Measurements from ENCODE around the gene SAFB.
A peak's percentile ranks its signal among the peaks of the same experiment; 100 is the strongest.

SAFB gene

GRCh38 chr19:5587661-5588060 is 35.2 kb upstream of the SAFB start:
- no peaks in the 10 kb centered on the region for H3K27me3 ChIP-seq (ENCODE audit: control insufficient read depth in 1 of 2, insufficient read depth in 2 of 2, low read length in 2 of 2)
- no peaks in the 10 kb centered on the region for H3K9me3 ChIP-seq (ENCODE audit: control insufficient read depth in 1 of 2, low read length in 2 of 2)
- no peak overlapping the region for H3K27ac ChIP-seq (ENCODE audit: low read depth, low read length)
- H3K9ac ChIP-seq (ENCODE audit: low read depth in 1 of 2, low read length in 2 of 2), result no peak overlapping the region
- H3K36me3 ChIP-seq (ENCODE audit: control insufficient read depth in 1 of 2, insufficient read depth in 2 of 2, low read length in 2 of 2), result peaks cover 53 to 74% of the 10 kb centered on the region in 2 donors
- H3K4me3 ChIP-seq (ENCODE audit: low read depth in 1 of 2, low read length in 2 of 2), result no peak overlapping the region
- H3K4me1 ChIP-seq (ENCODE audit: control insufficient read depth in 1 of 2, insufficient read depth in 2 of 2, low read length in 2 of 2), result no peaks in the 10 kb centered on the region

GRCh38 chr19:5588441-5588840 is 34.4 kb upstream of the SAFB start:
- no peak overlapping the region for H3K4me3 ChIP-seq (ENCODE audit: low read depth in 1 of 2, low read length in 2 of 2)
- no peaks in the 10 kb centered on the region for H3K9me3 ChIP-seq (ENCODE audit: control insufficient read depth in 1 of 2, low read length in 2 of 2)
- H3K27ac ChIP-seq (ENCODE audit: low read depth, low read length), result no peak overlapping the region
- H3K27me3 ChIP-seq (ENCODE audit: control insufficient read depth in 1 of 2, insufficient read depth in 2 of 2, low read length in 2 of 2), result no peaks in the 10 kb centered on the region
- peaks cover 61 to 82% of the 10 kb centered on the region in 2 donors for H3K36me3 ChIP-seq (ENCODE audit: control insufficient read depth in 1 of 2, insufficient read depth in 2 of 2, low read length in 2 of 2)
- H3K9ac ChIP-seq (ENCODE audit: low read depth in 1 of 2, low read length in 2 of 2), result no peak overlapping the region
- no peaks in the 10 kb centered on the region for H3K4me1 ChIP-seq (ENCODE audit: control insufficient read depth in 1 of 2, insufficient read depth in 2 of 2, low read length in 2 of 2)

GRCh38 chr19:5588906-5589676 is 33.8 kb upstream of the SAFB start:
- H3K9me3 ChIP-seq (ENCODE audit: control insufficient read depth in 1 of 2, low read length in 2 of 2), result no peaks in the 10 kb centered on the region
- no peaks in the 10 kb centered on the region for H3K27me3 ChIP-seq (ENCODE audit: control insufficient read depth in 1 of 2, insufficient read depth in 2 of 2, low read length in 2 of 2)
- H3K4me3 ChIP-seq (ENCODE audit: low read depth in 1 of 2, low read length in 2 of 2), result no peak overlapping the region
- H3K27ac ChIP-seq (ENCODE audit: low read depth, low read length), result no peak overlapping the region
- H3K4me1 ChIP-seq (ENCODE audit: control insufficient read depth in 1 of 2, insufficient read depth in 2 of 2, low read length in 2 of 2), result peaks cover 0 to 1% of the 10 kb centered on the region in 2 donors
- peaks cover 68 to 86% of the 10 kb centered on the region in 2 donors for H3K36me3 ChIP-seq (ENCODE audit: control insufficient read depth in 1 of 2, insufficient read depth in 2 of 2, low read length in 2 of 2)
- no peak overlapping the region for H3K9ac ChIP-seq (ENCODE audit: low read depth in 1 of 2, low read length in 2 of 2)

- H3K27me3 ChIP-seq (ENCODE audit: control insufficient read depth in 1 of 2, insufficient read depth in 2 of 2, low read length in 2 of 2), result no peaks in the 10 kb centered on the region
- no peak overlapping the region for H3K4me3 ChIP-seq (ENCODE audit: low read depth in 1 of 2, low read length in 2 of 2)
- peaks cover 0 to 12% of the 10 kb centered on the region in 2 donors for H3K4me1 ChIP-seq (ENCODE audit: control insufficient read depth in 1 of 2, insufficient read depth in 2 of 2, low read length in 2 of 2)
- H3K9ac ChIP-seq (ENCODE audit: low read depth in 1 of 2, low read length in 2 of 2), result no peak overlapping the region
- no peaks in the 10 kb centered on the region for H3K9me3 ChIP-seq (ENCODE audit: control insufficient read depth in 1 of 2, low read length in 2 of 2)
- H3K36me3 ChIP-seq (ENCODE audit: control insufficient read depth in 1 of 2, insufficient read depth in 2 of 2, low read length in 2 of 2), result peaks cover 74 to 91% of the 10 kb centered on the region in 2 donors
- H3K27ac ChIP-seq (ENCODE audit: low read depth, low read length), result no peak overlapping the region
Measured at GRCh38 chr19:5590151-5590864, 32.6 kb upstream of the SAFB start.

- H3K9me3 ChIP-seq (ENCODE audit: control insufficient read depth in 1 of 2, low read length in 2 of 2), result no peaks in the 10 kb centered on the region
Measured at GRCh38 chr19:5590865-5591154, 32.1 kb upstream of the SAFB start.

GRCh38 chr19:5591476-5591875 is 31.4 kb upstream of the SAFB start:
- Histone ChIP-seq H3K4me3 (ENCODE audit: low read depth in 1 of 2, low read length in 2 of 2) (no peak overlapping the region), H3K27me3 (ENCODE audit: control insufficient read depth in 1 of 2, insufficient read depth in 2 of 2, low read length in 2 of 2) (no peaks in the 10 kb centered on the region), H3K9ac (ENCODE audit: low read depth in 1 of 2, low read length in 2 of 2) (no peak overlapping the region), H3K9me3 (ENCODE audit: control insufficient read depth in 1 of 2, low read length in 2 of 2) (no peaks in the 10 kb centered on the region), H3K27ac (ENCODE audit: low read depth, low read length) (no peak overlapping the region), H3K4me1 (ENCODE audit: control insufficient read depth in 1 of 2, insufficient read depth in 2 of 2, low read length in 2 of 2) (peaks cover 0 to 12% of the 10 kb centered on the region in 2 donors), H3K36me3 (ENCODE audit: control insufficient read depth in 1 of 2, insufficient read depth in 2 of 2, low read length in 2 of 2) (peaks cover 78 to 97% of the 10 kb centered on the region in 2 donors)

More at GRCh38 chr19:5590865-5591154, 32.1 kb upstream of the SAFB start:
- Histone ChIP-seq H3K4me3 (ENCODE audit: low read depth in 1 of 2, low read length in 2 of 2) (no peak overlapping the region), H3K4me1 (ENCODE audit: control insufficient read depth in 1 of 2, insufficient read depth in 2 of 2, low read length in 2 of 2) (peaks cover 0 to 12% of the 10 kb centered on the region in 2 donors), H3K27me3 (ENCODE audit: control insufficient read depth in 1 of 2, insufficient read depth in 2 of 2, low read length in 2 of 2) (no peaks in the 10 kb centered on the region), H3K27ac (ENCODE audit: low read depth, low read length) (no peak overlapping the region), H3K9ac (ENCODE audit: low read depth in 1 of 2, low read length in 2 of 2) (no peak overlapping the region), H3K36me3 (ENCODE audit: control insufficient read depth in 1 of 2, insufficient read depth in 2 of 2, low read length in 2 of 2) (peaks cover 78 to 94% of the 10 kb centered on the region in 2 donors)

GRCh38 chr19:5592531-5593342 is 30.1 kb upstream of the SAFB start:
- H3K9me3 ChIP-seq (ENCODE audit: control insufficient read depth in 1 of 2, low read length in 2 of 2), result no peaks in the 10 kb centered on the region
- H3K27ac ChIP-seq (ENCODE audit: low read depth, low read length), result no peak overlapping the region
- no peaks in the 10 kb centered on the region for H3K27me3 ChIP-seq (ENCODE audit: control insufficient read depth in 1 of 2, insufficient read depth in 2 of 2, low read length in 2 of 2)
- no peak overlapping the region for H3K9ac ChIP-seq (ENCODE audit: low read depth in 1 of 2, low read length in 2 of 2)
- H3K4me3 ChIP-seq (ENCODE audit: low read depth in 1 of 2, low read length in 2 of 2), result no peak overlapping the region
- H3K36me3 ChIP-seq (ENCODE audit: control insufficient read depth in 1 of 2, insufficient read depth in 2 of 2, low read length in 2 of 2), result peaks cover 75 to 97% of the 10 kb centered on the region in 2 donors
- H3K4me1 ChIP-seq (ENCODE audit: control insufficient read depth in 1 of 2, insufficient read depth in 2 of 2, low read length in 2 of 2), result peaks cover 0 to 12% of the 10 kb centered on the region in 2 donors

GRCh38 chr19:5593343-5594255 is 29.3 kb upstream of the SAFB start:
- H3K9ac ChIP-seq (ENCODE audit: low read depth in 1 of 2, low read length in 2 of 2), result no peak overlapping the region
- H3K4me3 ChIP-seq (ENCODE audit: low read depth in 1 of 2, low read length in 2 of 2), result no peak overlapping the region
- peaks cover 0 to 12% of the 10 kb centered on the region in 2 donors for H3K4me1 ChIP-seq (ENCODE audit: control insufficient read depth in 1 of 2, insufficient read depth in 2 of 2, low read length in 2 of 2)
- no peak overlapping the region for H3K27ac ChIP-seq (ENCODE audit: low read depth, low read length)
- H3K9me3 ChIP-seq (ENCODE audit: control insufficient read depth in 1 of 2, low read length in 2 of 2), result no peaks in the 10 kb centered on the region
- H3K27me3 ChIP-seq (ENCODE audit: control insufficient read depth in 1 of 2, insufficient read depth in 2 of 2, low read length in 2 of 2), result no peaks in the 10 kb centered on the region
- H3K36me3 ChIP-seq (ENCODE audit: control insufficient read depth in 1 of 2, insufficient read depth in 2 of 2, low read length in 2 of 2), result peaks cover 72 to 97% of the 10 kb centered on the region in 2 donors

GRCh38 chr19:5594521-5594950 is 28.3 kb upstream of the SAFB start:
- Histone ChIP-seq H3K27ac (ENCODE audit: low read depth, low read length) (no peak overlapping the region), H3K4me3 (ENCODE audit: low read depth in 1 of 2, low read length in 2 of 2) (peak overlapping the region in 1 of 2 donors; percentile 10), H3K4me1 (ENCODE audit: control insufficient read depth in 1 of 2, insufficient read depth in 2 of 2, low read length in 2 of 2) (peaks cover 0 to 12% of the 10 kb centered on the region in 2 donors), H3K36me3 (ENCODE audit: control insufficient read depth in 1 of 2, insufficient read depth in 2 of 2, low read length in 2 of 2) (peaks cover 72 to 97% of the 10 kb centered on the region in 2 donors), H3K9ac (ENCODE audit: low read depth in 1 of 2, low read length in 2 of 2) (no peak overlapping the region), H3K9me3 (ENCODE audit: control insufficient read depth in 1 of 2, low read length in 2 of 2) (no peaks in the 10 kb centered on the region), H3K27me3 (ENCODE audit: control insufficient read depth in 1 of 2, insufficient read depth in 2 of 2, low read length in 2 of 2) (no peaks in the 10 kb centered on the region)

All from duodenal mucosa (tissue), 2 donors.